MM.1S (cell line): ENCODE measurements around the gene FNDC11.

Experiments
- CTCF ChIP-seq: fragments of 300-600 bp; sonication (generic); IDR thresholded peaks from 2 replicates; pipeline ENCODE4 v1.5.1; 2016; ENCODE audit warnings: antibody characterized with exemption, low read length, mixed read lengths
- EZH2 ChIP-seq: fragments of 300-600 bp; sonication (generic); optimal IDR thresholded peaks from 2 replicates; pipeline ENCODE3; 2017; ENCODE audit warnings: low read depth, mild to moderate bottlenecking, antibody characterized with exemption, low read length, mixed read lengths
- EZH2phosphoT487 ChIP-seq: fragments of 300-600 bp; sonication (generic); IDR thresholded peaks from 2 replicates; pipeline ENCODE4 v1.6.1; 2018; ENCODE audit warnings: antibody characterized with exemption, low read length

- no peak for TF ChIP-seq CTCF
- no peak for TF ChIP-seq EZH2phosphoT487
- TF ChIP-seq EZH2: no peak
Measured at GRCh38 chr20:63531686-63532448, 22.1 kb upstream of the FNDC11 start.
